ENCODE data around the gene FGF6.
"Not testable (repeated sequence)": the region's sequence is repeated elsewhere in the genome, so short reads cannot be mapped to it uniquely, and the experiment has no call there.

FGF6 gene

DNA sequence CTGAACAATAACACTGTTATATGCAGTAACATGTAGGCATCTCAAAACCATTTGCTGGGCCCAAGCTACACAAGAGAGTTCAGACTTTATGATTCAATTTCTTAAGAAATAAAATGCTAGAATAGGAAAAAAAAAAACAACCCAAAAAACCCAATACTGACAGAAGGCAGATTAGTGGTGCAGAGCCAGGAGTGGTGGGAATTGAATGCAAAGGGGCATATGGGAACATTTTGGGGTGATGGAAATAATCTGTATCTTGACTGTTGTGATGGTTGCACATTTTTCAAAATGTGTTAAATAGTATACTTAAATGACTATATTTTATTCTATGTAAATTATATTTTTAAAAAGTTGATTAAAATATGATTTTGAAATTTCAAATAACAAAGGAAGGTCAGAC is 23.4 kb upstream of the FGF6 start:
- no peak overlapping the region for H3K27ac ChIP-seq
- POLR2A ChIA-PET (ENCODE audit: low non-redundant PET) = no interaction called here
- TF ChIP-seq, protein P1, sequence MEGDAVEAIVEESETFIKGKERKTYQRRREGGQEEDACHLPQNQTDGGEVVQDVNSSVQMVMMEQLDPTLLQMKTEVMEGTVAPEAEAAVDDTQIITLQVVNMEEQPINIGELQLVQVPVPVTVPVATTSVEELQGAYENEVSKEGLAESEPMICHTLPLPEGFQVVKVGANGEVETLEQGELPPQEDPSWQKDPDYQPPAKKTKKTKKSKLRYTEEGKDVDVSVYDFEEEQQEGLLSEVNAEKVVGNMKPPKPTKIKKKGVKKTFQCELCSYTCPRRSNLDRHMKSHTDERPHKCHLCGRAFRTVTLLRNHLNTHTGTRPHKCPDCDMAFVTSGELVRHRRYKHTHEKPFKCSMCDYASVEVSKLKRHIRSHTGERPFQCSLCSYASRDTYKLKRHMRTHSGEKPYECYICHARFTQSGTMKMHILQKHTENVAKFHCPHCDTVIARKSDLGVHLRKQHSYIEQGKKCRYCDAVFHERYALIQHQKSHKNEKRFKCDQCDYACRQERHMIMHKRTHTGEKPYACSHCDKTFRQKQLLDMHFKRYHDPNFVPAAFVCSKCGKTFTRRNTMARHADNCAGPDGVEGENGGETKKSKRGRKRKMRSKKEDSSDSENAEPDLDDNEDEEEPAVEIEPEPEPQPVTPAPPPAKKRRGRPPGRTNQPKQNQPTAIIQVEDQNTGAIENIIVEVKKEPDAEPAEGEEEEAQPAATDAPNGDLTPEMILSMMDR (conservative IDR thresholded peaks at IDR 0.05; ENCODE audit: low read depth) = no peak
- no peak for DNase-seq (ENCODE audit: low spot score)
- CTCF ChIA-PET = no interaction called here

DNA sequence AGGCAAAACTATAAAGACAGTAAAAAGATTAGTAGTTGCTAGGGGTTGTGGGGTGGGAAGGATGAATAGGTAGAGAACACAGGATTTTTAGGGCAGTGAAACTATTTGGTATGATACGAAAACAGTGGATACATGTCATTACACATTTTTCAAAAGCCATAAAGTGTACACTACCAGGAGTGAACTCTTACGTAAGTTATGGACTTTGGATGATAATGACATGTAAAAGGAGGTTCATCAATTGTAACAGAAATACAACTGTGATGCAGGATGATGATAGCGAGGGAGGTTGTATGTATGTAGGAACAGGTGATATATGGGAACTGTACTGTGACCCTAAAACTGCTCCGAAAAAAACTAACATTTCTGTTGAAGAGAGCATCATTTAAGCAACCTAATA is 15.1 kb upstream of the FGF6 start:
- CTCF ChIA-PET = no interaction called here
- DNase-seq (ENCODE audit: low spot score) = no peak
- H3K27ac ChIP-seq = no peak overlapping the region
- TF ChIP-seq, protein P1 (conservative IDR thresholded peaks at IDR 0.05; ENCODE audit: low read depth) = no peak
- POLR2A ChIA-PET (ENCODE audit: low non-redundant PET) = no interaction called here

DNA sequence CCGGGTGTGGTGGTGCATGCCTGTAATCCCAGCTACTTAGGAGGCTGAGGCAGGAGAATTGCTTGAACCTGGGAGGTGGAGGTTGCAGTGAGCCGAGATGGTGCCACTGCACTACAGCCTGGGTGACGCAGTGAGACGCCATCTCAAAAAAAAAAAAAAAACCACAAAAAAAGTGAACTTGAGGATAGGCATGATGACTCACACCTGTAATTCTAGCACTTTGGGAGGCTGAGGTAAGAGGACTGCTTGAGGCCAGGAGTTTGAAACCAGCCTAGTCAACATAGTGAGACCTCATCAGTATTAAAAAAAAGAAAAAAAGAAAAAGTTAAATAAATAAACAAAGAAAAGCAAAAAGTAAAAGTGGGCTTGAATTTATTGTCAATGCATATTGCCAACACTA is 10.2 kb upstream of the FGF6 start:
- DNase-seq (ENCODE audit: low spot score); H3K27ac ChIP-seq; CTCF ChIA-PET; POLR2A ChIA-PET (ENCODE audit: low non-redundant PET): not testable (repeated sequence)

DNA sequence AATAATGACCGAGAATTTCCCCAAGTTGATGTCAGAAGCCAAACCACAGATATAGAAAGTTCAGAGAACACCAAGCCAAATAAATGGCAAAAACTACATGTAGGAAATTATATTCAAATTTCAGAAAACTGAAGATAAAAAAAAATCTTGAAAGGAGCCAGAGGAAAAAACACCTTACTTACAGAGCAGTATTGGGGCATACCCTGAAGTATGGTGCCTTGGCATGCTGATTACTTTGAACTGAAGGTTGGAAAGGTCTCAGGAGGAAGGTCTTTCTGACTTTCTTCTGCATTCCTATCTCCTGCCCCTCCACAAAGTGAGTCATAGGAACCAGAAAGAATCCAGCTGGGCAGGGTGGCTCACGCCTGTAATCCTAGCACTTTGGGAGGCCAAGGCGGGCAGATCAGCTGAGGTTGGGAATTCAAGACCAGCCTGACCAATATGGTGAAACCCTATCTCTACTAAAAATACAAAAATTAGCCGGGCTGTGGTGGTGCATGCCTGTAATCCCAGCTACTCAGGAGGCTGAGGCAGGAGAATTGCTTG is 8.8 kb upstream of the FGF6 start:
- POLR2A ChIA-PET (ENCODE audit: low non-redundant PET) = no interaction called here
- CTCF ChIA-PET = no interaction called here
- no peak for DNase-seq (ENCODE audit: low spot score)
- TF ChIP-seq, protein P1 (conservative IDR thresholded peaks at IDR 0.05; ENCODE audit: low read depth) = no peak
- H3K27ac ChIP-seq = no peak overlapping the region

DNA sequence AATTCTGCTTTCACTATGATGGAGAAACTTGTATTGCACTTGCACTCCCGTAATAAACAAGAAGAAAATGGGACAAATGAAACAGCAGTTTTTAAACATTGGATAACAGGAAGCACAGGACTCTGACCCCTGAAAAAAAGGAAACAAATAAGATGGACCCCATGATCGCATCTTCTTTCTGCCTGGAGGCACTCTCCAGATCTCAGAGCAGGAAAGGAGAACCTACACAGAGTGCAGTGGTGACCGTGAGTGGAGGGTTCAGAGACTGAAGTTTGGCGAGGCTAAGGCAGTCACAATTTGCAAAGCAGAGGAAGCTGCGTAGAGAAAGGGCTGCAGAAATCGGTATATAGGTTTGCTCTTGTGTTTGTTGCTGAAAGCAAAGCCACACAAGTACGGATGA is 6.1 kb upstream of the FGF6 start:
- H3K27ac ChIP-seq = no peak overlapping the region
- TF ChIP-seq, protein P1 (conservative IDR thresholded peaks at IDR 0.05; ENCODE audit: low read depth) = no peak
- CTCF ChIA-PET = interaction anchor here (0.5 kb wide), 1 partner anchor 15 kb away, joined by 4 read pairs; no protein-coding TSS in a partner anchor
- DNase-seq (ENCODE audit: low spot score) = no peak
- POLR2A ChIA-PET (ENCODE audit: low non-redundant PET) = no interaction called here

DNA sequence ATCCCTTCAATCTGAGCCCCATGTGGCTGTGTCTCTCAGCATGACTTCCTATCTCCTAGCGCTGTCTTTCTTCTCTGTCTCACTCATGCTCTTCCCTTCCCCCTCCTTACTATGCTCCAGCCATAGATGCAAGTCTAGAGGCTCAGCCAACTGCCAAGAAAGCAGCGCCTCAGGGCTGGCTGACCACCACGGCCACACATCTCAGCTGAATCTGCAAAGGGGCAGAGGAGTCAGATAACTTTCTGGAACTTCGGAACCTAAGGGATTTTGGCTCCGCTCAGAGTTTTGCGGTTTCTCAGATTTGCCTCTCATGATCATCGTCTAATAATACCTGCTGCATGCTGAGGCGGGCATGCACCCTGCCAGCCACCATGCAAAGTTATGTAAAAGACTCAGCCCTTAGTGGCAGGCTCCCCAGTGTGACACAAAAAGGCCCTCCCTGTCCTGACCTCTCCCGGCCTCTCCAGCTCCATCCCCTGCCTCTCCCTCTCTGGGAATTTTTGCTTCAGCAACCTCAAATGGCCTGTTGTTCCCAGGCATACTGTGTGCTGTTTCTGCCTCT is 5.0 kb upstream of the FGF6 start:
- POLR2A ChIA-PET (ENCODE audit: low non-redundant PET) = no interaction called here
- TF ChIP-seq, protein P1 (conservative IDR thresholded peaks at IDR 0.05; ENCODE audit: low read depth) = no peak
- CTCF ChIA-PET = interaction anchor here (0.6 kb wide), 1 partner anchor 20 kb away, joined by 5 read pairs; no protein-coding TSS in a partner anchor
- no peak for DNase-seq (ENCODE audit: low spot score)
- H3K27ac ChIP-seq = no peak overlapping the region

DNA sequence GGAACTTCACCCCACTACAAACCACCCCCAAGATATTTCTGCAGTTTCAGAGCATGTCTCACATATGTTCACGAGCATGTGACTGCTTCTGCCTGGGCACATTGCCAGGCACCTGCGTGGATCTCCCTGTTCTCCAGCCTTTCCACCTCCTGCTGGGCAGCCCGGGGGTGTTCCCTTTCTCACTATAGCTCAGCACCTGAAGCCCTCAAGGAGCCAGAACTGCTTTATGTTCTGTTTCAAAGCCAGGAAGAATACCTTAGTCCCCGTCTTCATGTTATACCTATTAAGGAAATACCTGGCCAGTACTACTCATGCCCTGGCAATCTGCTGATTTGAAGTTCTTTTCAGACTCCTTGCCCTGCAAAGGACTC is 4.2 kb upstream of the FGF6 start:
- peak; percentile 5 for DNase-seq (ENCODE audit: low spot score)
- TF ChIP-seq, protein P1 (conservative IDR thresholded peaks at IDR 0.05; ENCODE audit: low read depth) = no peak
- ChIA-PET CTCF (no interaction called here), POLR2A (ENCODE audit: low non-redundant PET) (interaction anchor here (0.5 kb wide), 1 partner anchor 128 kb away, joined by 3 read pairs; no protein-coding TSS in a partner anchor)
- H3K27ac ChIP-seq = no peak overlapping the region
